GM19099 (cell line): ENCODE results near the gene BLCAP.

Experiments used
- POLR2A ChIP-seq: IDR thresholded peaks from 3 replicates; pipeline ENCODE4 v1.6.1; 2011; ENCODE audit warnings: low read depth; ENCODE audit not compliant: insufficient read length; ENCODE audit errors: extremely low read depth

The BLCAP gene

GRCh38 chr20:37490663-37491350 is 36.9 kb downstream of the BLCAP start:
- no peak for TF ChIP-seq POLR2A

DNA sequence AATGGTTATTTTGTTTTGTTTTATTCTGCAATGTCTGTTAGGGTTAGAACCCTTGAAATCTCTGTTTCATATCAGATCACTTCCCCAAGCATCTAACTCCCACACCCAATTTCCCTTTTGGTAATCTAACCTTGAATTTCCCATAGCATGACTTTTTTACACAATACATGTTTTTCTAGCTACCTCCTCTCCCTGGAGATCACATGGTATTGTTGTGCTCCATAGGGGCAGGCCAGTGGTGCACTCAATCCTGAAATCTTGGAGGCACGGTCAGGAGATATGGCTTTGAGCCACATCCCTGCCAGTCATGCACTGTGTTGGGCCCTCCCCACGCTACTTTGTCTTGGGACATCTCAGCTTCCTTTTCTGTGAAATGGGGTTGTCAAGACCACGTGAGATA is 43.3 kb downstream of the BLCAP start:
- TF ChIP-seq POLR2A: no peak

GRCh38 chr20:37481610-37482009 is 46.1 kb downstream of the BLCAP start:
- no peak for TF ChIP-seq POLR2A

DNA sequence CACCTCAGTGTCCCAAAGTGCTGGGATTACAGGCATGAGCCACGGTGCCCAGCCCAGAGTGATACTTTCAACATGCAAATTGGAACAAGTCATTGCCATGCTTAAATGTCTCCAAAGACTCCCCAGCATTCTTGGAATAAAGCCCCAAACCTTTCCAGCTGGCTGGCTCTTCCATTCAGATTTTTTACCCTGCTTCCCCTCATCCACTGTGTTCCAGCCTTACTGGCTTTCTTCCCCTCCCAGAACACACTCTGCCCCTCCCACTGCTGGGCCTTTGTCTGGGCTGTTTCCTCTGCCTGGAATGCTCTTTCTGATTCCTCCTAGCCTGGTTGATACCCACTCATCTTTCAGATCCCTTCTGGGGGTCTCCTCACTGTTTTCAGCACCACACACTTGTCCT is 46.8 kb downstream of the BLCAP start:
- TF ChIP-seq POLR2A: no peak

DNA sequence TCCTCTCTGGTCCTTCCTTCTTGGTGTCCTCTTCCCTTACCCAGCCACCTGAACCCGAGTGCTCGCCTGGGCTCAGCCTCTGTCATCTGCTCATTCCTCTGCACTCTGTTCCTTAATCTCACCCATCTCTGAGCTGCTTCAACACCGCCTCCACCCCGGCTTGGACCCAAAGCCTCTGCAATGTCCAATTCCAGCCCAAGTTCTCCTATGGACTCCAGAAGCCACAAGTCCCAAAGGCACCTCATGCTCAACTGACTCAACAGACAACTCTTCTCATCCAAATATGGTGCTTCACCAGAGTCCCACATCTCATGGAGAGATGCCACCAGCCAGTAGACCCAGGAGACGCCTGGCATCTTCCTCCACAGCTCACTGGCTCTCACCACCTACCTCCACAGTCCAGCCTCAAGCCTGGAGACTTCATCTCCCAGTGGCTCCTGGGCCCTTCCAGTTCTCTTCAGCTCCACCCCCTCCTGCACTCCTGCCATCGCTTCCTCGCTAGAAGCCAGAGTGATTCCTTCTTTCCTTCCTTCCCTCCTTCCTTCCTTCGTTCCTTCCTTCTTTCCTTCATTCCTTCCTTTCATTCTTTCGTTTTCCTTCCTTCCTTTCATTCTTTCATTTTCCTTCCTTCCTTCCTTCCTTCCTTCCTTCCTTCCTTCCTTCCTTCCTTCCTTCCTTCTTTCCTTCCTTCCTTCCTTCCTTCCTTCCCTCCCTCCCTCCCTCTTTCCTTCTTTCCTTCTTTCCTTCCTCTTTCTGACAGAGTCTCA is 47.6 kb downstream of the BLCAP start:
- no peak for TF ChIP-seq POLR2A

DNA sequence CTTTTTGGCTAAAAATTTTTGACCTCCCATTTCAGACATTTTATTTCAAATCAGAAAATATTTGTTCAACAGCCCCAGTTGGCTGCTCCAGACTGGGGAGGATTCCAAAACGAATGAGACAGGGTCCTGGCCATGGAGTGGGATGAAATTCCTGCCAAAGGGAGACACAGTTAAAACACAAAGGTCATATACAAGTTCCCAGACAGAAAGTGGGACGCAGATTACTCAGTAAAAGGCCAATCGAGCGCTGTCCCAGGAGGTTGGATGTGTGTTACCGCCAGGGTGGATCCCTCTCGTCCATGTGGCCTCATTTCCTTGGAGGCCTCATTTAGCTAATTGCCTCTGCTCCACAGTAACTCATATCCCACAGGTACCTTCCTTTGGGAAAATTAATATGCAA is 48.4 kb downstream of the BLCAP start:
- TF ChIP-seq POLR2A: no peak

DNA sequence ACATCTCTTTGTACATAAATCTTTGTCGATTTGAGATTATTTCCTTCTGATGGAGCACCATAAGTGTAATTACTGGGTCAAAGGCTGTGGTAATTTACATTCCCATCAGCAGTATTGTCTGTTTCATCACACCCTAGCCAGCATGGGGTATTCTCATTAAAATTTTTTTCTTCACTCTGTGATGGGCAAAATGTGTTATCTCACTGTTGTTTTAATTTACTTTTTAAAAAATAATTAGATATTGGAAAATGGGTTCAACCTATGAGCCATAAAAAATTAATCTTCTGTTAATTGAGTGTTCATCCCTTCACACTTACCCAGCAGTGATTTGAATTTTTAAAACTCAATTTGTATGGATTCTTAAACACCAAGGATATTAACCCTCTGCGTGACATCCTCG is 50.6 kb downstream of the BLCAP start:
- no peak for TF ChIP-seq POLR2A

- no peak for TF ChIP-seq POLR2A
Measured at GRCh38 chr20:37475252-37475651, 52.4 kb downstream of the BLCAP start.

- TF ChIP-seq POLR2A: no peak
Measured at GRCh38 chr20:37474386-37474785, 53.3 kb downstream of the BLCAP start.

- TF ChIP-seq POLR2A: no peak
Measured at GRCh38 chr20:37473249-37474000, 54.3 kb downstream of the BLCAP start.

DNA sequence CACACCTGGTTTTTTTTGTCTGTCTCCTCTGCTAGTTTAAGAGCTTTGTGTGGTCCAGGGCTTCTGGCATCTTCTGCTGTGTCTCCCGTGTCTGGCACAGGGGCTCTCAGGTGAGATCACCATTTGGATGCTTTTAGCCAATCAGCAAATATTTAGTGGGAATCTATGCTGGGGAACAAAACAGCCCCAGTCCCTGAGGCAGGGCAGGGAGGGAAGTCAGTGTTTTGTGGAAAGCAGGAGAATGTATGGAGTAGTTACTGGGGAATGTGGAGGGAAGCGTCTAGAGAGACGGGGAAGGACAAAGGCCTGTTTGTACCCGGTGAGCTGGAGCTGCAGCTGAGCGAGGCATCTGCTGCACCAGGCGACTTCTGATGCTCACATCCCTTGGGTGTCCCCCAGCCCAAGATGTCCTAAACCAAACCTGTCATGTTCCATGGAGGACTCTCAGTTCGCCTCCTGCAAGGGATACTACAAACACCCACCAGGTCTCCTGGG is 55.9 kb downstream of the BLCAP start:
- no peak for TF ChIP-seq POLR2A

GRCh38 chr20:37469531-37469930 is 58.1 kb downstream of the BLCAP start:
- no peak for TF ChIP-seq POLR2A

GRCh38 chr20:37468886-37469285 is 58.8 kb downstream of the BLCAP start:
- no peak for TF ChIP-seq POLR2A
